Measurements from ENCODE around the gene PTPRH.

Gene PTPRH

GRCh38 chr19:55223291-55224037, 14.2 kb upstream of the PTPRH start:
- TF ChIP-seq, protein P1, sequence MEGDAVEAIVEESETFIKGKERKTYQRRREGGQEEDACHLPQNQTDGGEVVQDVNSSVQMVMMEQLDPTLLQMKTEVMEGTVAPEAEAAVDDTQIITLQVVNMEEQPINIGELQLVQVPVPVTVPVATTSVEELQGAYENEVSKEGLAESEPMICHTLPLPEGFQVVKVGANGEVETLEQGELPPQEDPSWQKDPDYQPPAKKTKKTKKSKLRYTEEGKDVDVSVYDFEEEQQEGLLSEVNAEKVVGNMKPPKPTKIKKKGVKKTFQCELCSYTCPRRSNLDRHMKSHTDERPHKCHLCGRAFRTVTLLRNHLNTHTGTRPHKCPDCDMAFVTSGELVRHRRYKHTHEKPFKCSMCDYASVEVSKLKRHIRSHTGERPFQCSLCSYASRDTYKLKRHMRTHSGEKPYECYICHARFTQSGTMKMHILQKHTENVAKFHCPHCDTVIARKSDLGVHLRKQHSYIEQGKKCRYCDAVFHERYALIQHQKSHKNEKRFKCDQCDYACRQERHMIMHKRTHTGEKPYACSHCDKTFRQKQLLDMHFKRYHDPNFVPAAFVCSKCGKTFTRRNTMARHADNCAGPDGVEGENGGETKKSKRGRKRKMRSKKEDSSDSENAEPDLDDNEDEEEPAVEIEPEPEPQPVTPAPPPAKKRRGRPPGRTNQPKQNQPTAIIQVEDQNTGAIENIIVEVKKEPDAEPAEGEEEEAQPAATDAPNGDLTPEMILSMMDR (IDR thresholded peaks at IDR 0.05; ENCODE audit: insufficient read depth, missing control alignments): no peak
- no peak for FAIRE-seq
- DNase-seq (ENCODE audit: insufficient read length, low spot score): no peak

DNA sequence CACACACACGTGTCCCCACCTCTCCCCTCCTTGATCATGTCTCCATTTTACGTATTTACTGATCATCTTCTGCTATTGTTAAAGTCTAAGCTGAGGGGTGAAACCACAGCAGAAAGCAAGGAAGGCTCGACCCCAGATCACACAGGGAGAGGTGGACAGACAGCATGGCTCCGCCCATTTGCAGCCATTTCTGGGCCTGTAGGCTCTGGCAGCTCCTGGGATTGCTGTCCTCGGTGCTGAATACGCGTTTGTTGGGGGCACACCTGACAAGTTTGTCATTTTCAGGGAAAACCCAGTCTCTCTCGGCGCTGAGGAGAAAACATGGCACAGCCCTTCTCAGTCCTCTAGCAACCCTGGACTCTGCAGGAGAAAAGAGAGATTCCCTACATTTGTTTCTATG, 11.2 kb upstream of the PTPRH start:
- TF ChIP-seq, protein P1 (IDR thresholded peaks at IDR 0.05; ENCODE audit: insufficient read depth, missing control alignments): no peak
- FAIRE-seq: no peak

GRCh38 chr19:55216461-55217198, 7.3 kb upstream of the PTPRH start:
- FAIRE-seq (no peak), DNase-seq (ENCODE audit: insufficient read length, low spot score) (peak; percentile 98)
- TF ChIP-seq, protein P1 (IDR thresholded peaks at IDR 0.05; ENCODE audit: insufficient read depth, missing control alignments): no peak

More for the DNA sequence above, 11.2 kb upstream of the PTPRH start:
- no peak for DNase-seq (ENCODE audit: insufficient read length, low spot score)

DNA sequence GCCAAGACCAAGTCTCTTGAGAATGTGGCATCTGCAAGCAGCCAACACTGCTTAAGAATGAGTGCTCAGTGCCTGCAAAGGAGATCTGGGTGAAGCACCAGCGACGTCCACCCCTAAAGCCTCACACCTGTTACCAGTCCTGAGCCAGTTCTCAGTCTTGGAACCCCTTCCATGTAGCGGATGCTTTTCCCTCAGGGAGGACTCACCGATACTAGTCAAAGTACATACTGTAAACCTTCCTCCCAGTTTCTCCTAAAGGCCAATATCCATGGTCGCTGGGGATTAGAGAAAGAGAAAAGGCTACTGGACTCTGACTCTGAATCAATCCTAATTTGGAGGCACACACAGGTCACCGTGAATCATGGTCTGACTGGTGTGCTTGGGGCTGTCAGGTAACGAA, 4.2 kb upstream of the PTPRH start:
- no peak for DNase-seq (ENCODE audit: insufficient read length, low spot score)
- TF ChIP-seq, protein P1 (IDR thresholded peaks at IDR 0.05; ENCODE audit: insufficient read depth, missing control alignments): no peak
- FAIRE-seq: no peak

GRCh38 chr19:55212447-55212846, 3.1 kb upstream of the PTPRH start:
- FAIRE-seq (no peak), DNase-seq (ENCODE audit: insufficient read length, low spot score) (no peak)
- TF ChIP-seq, protein P1 (IDR thresholded peaks at IDR 0.05; ENCODE audit: insufficient read depth, missing control alignments): peak; percentile 8

GRCh38 chr19:55209693-55210472, 582 bp upstream of the PTPRH start:
- FAIRE-seq (no peak), DNase-seq (ENCODE audit: insufficient read length, low spot score) (no peak)
- TF ChIP-seq, protein P1 (IDR thresholded peaks at IDR 0.05; ENCODE audit: insufficient read depth, missing control alignments): no peak

Data from D721Med (cell line).